Fibroblast of gingiva (primary cell): Measurements from ENCODE around the gene DOHH.
"Not testable (repeated sequence)": the region's sequence is repeated elsewhere in the genome, so short reads cannot be mapped to it uniquely, and the experiment has no call there.

Source experiments
- DNase-seq: peaks from one replicate; pipeline ENCODE4 v3.0.0-alpha.2; 2011; ENCODE audit warnings: low read depth

Gene DOHH

DNA sequence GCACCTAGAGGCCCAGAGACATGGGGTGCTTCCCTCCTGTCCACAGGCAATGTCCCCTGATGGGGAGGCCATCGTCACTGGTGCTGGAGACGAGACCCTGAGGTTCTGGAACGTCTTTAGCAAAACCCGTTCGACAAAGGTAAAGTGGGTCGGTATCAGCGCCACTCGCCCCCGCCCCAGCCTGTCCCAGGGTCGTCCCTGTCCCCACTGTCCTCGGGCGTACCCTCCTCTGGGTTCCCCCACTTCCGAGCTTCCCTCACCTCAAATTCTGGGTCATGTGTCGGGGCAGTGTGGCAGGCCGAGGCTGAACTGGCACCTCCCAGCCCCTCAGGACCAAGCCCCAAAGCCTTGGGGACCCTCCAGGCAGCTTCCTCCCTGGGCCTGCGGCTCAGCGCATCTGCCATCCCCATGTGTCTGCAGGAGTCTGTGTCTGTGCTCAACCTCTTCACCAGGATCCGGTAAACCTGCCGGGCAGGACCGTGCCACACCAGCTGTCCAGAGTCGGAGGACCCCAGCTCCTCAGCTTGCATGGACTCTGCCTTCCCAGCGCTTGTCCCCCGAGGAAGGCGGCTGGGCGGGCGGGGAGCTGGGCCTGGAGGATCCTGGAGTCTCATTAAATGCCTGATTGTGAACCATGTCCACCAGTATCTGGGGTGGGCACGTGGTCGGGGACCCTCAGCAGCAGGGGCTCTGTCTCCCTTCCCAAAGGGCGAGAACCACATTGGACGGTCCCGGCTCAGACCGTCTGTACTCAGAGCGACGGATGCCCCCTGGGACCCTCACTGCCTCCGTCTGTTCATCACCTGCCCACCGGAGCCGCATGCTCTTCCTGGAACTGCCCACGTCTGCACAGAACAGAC, 34.1 kb upstream of the DOHH start:
- no peak for DNase-seq

DNA sequence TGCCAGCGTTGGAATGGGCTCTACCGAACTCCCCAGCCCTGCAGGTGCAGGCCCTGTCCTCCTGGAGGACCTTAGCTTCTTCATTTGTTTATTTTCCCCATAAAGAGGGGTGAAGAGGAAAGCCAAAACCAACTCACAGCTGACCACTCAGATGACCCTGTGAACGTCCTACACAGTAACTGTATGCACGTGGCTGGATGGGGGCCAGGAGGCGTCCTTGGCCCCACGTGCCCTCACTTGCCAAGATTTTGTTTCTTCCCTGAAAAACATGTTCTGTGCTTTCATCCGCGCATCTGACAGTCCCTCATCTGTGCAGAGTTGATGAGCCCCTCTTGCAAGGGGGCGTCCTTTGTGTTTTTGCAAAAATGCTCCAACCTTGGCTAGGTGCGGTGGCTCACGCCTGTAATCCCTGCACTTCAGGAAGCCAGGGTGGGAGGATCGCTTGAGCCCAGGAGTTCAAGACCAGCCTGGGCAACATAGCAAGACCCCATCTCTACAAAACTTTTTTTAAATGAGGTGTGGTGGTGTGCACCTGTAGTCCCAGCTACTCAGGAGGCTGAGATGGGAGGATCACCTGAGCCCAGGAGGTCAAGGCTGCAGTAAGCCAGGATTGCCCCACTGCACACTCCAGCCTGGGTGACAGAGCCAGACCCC, 33.2 kb upstream of the DOHH start:
- no peak for DNase-seq

DNA sequence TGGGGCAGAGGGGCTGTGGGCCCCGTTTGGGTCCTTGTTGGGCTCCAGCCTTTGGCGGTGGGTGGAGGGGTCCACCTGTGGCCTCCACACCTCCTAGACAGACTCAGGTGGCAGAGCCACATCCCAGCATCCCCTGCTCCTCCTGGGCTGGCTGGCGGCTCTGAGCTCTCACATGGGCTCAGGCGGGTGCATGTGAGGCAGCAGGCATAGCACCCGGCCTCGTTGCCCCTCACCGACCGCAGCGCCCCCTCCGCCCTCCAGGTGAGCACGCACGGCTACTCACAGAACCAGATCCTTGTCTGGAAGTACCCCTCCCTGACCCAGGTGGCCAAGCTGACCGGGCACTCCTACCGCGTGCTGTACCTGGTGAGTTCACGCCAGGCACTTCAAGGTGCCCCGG, 32.6 kb upstream of the DOHH start:
- DNase-seq: no peak

DNA sequence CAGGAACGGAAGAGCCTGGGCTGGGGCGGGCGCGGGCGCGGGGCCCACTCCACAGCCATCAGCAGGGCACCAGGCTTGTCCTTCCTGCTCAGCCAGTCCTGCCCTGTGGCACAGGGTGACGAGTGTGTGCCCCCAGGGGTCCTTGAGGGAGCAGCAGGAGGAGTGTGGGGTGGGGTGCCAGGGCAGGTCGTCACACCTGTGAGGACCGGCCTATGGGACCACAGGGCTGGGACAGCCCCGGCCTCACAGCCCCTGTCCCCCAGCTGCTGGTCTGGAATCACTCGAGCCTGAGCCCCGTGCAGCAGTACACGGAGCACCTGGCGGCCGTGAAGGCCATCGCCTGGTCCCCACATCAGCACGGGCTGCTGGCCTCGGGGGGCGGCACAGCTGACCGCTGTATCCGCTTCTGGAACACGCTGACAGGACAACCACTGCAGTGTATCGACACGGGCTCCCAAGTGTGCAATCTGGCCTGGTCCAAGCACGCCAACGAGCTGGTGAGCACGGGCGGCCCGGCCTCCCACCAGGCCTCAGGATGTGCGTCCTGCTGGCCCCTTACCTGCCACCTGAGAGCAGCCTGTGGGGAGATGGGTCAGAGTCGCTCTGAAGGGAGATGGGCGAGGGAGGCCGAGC, 31.8 kb upstream of the DOHH start:
- DNase-seq: no peak

DNA sequence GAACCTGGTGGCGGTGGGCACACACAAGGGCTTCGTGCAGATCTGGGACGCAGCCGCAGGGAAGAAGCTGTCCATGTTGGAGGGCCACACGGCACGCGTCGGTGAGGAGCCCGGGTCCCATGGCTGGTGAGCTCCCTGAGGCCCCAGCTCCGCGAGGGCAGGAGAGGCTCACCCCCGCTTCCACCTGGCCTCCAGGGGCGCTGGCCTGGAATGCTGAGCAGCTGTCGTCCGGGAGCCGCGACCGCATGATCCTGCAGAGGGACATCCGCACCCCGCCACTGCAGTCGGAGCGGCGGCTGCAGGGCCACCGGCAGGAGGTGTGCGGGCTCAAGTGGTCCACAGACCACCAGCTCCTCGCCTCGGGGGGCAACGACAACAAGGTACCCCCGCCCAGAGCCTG, 31.2 kb upstream of the DOHH start:
- no peak for DNase-seq

DNA sequence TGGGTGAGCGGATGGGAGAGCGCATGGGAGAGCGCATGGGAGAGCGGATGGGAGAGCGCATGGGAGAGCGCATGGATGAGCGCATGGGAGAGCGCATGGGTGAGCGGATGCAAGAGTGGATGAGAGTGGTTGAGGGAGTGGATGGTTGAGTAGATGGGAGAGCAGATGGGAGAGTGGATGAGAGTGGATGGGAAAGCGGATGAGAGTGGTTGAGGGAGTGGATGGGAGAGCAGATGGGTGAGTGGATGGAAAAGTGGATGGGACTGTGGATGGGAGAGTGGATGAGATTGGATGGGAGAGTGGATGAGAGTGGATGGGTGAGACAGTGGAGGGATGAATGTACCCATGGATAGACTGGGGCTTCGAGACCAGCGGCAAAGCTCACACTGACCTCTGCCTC, 29.9 kb upstream of the DOHH start:
- DNase-seq: no peak

DNA sequence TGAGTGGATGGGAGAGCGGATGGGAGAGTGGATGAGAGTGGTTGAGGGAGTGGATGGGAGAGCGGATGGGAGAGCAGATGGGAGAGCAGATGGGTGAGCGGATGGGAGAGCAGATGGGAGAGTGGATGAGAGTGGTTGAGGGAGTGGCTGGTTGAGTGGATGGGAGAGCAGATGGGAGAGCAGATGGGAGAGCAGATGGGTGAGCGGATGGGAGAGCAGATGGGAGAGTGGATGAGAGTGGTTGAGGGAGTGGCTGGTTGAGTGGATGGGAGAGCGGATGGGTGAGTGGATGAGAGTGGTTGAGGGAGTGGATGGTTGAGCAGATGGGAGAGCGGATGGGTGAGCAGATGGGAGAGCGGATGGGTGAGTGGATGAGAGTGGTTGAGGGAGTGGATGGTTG, 28.8 kb upstream of the DOHH start:
- not testable (repeated sequence) for DNase-seq

DNA sequence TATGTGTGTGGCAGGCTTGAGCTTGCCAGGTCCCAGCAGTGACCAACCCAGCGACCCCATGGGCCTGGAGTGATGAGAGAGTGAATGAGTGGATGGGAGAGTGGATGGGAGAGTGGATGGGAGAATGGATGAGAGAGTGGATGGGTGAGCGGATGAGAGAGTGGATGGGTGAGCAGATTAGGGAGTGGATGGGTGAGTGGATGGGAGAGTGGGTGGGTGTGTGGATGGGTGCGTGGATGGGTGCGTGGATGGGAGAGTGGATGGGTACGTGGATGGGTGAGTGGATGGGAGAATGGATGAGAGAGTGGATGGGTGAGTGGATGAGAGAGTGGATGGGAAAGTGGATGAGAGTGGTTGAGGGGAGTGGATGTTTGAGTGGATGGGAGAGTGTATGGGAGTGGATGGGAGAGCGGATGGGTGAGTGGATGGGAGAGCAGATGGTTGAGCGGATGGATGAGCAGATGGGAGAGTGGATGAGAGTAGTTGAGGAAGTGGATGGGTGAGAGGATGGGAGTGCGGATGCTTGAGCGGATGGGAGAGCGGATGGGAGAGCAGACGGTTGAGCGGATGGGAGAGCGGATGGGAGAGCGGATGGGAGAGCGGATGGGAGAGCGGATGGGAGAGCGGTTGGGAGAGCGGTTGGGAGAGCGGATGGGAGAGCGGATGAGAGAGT, 28.2 kb upstream of the DOHH start:
- DNase-seq: no peak

DNA sequence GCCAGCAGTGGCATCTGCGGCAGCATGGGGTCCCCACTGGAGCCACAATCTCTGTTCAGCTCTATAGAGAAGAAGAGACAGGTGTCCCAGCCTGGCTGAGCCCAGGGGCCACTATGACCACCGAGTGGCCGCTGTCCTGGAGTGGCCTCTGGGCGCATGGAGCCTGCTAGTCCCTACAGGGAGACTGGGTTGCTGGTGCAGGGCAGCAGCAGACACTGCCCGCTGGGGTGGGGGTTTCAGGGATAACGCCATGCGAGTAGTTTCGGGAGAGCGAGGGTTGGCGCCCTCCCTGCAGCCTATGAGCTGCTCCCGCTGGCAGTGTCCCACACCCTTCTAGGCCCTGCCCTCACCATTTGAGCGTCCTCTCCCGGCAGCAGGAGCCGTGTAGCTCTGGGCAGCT, 27.6 kb upstream of the DOHH start:
- DNase-seq: no peak

DNA sequence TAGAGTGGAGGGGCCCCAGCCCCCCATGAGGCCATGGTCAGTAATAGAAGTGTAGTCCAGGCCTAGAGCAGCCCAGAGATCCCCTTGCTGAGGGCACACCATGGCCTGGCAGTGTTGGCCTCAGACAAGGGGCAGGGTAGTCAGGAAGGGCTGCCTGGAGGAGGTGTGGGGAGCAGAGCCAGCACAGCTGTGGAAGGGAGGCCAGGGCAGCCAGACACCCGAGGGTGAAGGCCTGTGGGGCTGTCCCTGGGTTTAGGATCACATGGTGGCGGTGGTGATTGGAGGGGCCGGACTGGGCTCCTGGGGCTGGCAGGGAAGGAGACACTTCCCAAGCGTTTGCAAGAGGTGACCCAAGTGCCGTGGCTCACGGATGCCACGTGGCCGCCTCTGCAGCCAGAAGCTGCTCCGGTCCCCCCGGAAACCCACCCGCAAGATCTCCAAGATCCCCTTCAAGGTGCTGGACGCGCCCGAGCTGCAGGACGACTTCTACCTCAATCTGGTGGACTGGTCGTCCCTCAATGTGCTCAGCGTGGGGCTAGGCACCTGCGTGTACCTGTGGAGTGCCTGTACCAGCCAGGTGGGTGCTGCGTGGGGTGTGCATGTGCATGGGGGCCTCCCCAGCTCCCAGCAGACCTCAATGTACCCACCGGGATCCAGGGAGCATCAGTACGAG, 26.9 kb upstream of the DOHH start:
- no peak for DNase-seq

DNA sequence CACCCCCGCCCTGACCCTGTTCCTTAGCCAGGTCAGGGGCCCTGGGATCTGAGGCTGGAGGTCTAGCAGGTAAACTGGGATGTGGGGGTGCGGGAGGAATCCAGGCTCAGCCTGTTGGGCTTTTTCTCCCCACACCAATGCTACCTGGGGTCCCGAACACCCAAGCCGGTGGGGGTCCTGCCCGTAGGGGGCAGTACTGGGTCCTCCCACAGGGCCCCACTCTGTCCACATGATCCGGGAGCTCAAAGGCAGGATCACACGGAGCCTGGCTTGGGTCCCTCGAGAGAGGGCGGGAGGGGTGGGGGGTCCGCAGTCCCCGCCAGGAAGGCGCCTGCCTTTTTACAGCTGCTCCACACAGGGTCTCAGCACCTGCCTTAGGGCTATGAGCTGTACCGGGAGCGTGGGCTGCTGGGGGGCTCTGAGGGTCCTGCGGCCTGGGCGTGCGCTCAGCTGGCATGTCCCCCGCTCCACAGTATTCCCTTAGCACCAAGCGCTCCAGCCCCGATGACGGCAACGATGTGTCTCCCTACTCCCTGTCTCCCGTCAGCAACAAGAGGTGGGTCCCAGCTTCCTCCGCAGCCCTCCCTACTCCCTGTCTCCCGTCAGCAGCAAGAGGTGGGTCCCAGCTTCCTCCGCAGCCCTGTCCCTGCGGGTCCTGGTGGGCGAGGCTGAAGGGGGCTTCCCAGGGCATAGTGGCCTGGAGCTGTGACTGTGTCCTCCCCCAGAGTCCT, 26.2 kb upstream of the DOHH start:
- no peak for DNase-seq

DNA sequence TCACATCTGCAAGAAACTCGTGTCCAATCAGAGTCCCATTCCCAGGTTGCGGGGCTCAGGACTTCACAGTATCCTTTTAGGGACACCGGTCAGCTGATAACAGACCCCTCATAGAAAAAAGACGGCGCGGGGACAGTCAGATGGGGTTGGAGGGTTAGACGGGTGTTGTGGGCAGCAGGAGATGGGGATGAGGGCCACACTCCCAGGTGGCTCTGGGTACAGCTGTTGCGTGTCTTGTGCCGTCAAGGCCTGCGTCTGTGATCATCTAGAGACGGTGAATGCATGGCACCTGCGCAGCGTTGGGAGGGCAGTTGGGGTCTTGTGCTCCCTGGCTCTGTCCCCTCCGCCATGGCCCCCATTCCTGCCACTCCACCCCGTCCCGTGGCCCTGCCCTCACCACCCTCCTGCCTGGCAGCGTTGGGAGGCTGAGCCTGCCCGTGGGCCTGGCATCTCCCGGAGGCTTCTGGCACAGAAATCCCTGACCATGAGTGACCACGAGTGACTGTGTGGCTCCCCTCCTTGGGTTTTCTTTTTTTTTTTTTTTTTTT, 24.5 kb upstream of the DOHH start:
- no peak for DNase-seq

DNA sequence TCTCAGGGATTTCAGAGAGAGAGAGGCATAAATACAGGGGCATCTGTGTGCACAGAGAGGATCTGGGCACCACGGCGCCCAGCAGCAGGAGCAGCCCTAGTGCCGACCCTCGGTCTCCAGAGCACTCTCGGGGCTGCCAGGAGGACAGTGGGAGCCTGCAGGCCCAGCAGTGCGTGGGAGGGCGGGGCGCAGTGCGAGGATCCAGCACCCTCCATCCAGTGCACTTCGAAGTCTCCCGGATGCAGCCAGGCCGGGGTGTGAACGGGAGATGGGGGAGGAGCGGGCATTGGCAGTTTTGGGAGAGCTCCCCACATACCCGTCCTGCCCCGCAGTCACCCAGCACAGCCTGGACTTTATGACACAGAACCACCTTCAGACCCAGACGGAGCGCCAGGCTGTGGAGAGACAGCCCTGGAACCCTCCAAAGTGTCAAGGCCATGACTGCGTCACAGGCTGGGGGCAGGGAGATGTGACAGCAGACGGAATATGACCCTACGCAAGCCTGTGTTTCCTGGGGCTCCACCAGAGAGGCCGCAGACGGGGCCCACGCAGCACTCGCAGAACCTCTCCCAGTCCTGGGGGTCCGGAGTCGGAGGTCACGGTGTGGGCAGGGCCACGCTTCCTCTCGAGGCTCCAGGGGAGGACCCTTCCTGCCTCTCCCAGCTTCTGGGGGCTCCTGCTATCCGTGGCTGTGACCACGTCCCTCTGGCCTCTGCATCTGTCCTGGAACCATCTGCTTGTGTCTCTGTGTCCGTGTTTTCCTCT, 23.8 kb upstream of the DOHH start:
- DNase-seq: no peak

DNA sequence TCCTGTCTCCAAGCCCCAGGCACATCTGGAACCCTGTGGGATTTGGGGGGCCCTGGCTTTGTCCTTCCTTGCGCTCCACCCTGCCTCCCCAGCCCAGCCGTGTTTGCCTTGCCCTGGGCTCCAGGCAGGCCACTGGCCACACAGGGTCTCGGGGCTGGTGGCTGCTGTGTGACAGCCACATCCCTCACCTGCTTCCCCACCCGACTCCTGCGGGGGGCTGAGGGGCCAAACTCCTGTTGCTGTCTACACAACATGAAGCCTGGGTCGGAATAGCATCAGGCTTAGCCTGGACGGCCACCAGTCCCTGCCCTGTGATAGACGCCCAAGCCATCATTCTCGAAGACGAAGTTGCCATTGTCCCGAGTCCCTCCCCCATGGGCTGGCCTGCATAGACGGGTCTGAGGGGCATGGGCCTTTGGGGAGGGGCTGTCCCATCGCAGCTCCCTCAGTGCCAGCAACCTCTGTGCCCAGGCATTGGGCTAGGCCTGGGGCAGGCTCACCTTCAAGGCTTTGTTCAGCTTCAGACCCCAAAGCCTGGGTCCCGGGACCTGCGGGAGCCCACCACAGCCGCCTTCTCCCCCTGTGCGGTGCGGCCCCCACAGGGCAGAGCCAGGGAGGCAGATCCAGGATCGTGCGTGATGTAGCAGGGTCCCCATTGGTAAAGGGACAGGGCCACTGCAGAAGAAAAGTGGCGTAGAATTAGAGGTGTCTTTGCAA, 23.0 kb upstream of the DOHH start:
- DNase-seq: no peak

DNA sequence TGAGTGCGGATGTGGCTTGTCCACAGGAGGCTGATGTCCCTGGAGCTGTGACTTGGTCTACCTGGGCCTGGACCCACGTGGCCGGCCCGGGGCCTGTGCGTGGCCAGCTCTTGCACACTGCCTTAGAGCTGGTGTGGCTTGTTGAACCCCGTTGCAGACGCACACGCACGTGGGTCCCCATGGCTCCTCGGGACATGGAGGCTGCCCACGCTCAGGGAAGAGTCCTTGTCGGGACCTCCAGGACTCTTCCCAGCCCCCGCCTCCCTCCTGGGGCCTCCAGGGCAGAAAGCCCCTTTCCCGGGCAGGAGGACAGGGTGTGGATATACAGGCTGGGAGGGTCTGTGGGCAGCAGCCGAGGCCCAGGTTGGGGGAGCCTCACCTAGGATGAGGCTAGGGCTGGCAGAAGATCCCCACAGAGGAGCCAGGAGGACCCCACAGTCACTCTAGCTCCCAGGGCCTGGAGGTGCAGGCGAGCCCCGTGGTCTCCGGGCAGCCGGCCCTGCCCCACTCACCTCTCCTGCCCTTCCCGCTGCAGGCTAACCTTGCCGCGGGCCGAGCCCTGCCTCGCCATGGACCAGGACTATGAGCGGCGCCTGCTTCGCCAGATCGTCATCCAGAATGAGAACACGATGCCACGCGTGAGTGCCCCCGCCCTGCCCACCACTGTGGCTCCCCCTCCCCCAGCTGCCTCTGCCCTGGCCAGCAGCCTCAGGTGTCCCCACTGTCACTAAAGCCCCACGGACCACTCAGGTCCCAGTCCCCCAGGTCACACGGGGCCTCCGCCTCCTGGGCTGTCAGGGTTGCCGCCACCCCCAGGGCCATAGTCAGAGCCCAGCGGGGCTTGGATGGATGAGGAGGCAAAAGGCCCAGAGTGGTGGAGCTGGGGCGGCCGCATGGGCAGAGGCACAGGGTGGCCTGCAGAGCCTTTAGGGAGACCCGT, 22.2 kb upstream of the DOHH start:
- no peak for DNase-seq

DNA sequence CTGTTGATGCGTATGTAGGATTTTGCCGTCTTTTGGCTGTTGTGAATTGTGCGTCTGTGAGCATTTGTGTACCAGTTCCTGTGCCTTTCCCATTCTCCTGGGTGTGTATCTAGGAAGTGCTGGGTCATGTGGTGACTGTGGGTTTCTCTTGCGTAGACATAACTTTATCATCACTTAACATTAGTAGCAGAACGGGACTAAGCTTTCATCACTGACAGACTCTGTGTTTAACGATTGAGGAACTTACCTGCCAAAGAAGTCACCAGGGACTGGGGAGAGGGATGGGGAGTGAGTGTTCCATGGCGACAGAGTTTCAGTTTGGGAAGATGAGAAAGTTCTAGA, 20.6 kb upstream of the DOHH start:
- DNase-seq: no peak

DNA sequence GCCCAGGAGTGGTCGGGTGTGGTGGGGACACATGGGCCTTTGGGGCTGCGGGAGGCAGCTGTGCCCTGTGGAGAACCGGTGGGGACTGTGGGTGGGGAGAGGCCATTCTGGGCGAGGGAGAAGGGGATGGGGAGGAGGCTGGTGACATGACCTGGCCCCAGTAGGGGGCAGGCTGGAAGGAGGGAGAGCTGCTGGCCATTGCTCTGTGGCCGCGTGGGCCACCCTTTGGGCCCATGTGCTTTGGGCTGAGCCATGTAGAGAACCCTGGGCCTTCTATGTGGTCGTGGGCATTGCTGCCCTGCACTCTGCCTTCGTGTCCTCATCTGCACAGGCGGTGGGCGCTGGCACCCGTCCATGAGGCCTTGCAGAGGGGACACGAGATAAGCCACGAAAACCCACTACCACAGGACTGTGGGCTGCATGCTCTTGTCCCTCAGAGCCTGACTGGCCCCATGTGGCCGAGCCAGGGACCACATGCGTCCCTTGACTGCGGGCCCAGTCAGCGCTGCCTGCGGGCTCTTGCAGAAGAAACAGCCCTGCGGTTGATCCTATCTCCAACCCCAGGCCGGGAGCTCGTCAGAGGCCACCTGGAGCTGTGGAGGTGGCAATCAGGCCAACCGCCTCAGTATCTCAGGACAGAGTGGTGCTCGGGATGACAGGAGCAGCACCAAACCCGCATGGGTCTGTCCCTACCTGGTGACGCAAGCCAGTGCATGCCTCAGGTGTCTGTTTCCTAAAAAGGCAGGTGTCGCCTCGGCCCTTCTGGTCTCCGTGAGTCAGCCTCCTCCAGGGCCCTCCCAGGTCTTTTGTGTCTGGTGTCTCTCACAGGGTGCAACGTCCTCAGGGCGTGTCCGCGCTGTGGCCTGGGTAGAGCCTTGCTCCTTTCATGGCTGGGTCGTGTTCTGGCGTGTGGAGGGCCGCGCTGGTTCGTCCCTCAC, 20.0 kb upstream of the DOHH start:
- DNase-seq: no peak

DNA sequence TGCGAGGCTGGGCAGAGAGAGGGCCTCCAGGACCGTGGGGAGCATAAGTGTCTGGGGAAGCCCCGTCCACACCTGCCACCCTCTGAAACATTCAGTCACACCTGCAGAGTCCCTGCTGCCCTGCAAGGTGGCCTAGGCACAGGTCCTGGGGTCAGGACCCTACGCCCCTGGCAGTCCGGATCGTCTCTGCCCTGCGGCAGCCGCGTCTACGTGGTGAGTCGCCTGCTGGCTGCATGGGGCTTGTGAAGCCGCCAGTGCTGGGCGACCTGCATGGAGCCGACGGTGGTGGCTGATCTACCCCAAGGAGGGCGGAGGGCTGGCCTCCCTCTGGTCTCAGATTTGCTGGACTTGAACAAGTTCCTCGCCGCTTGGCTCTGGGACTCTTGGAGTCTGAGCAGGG, 18.7 kb upstream of the DOHH start:
- no peak for DNase-seq
